Sigmoid colon (tissue), 4 donors: ENCODE data around the gene TCTA.

Source experiments
- POLR2A ChIP-seq, 2 donors: fragments of 450-650 bp; IDR thresholded peaks; one replicate each; pipeline ENCODE4 v1.6.1; 2016; ENCODE audit warnings: antibody characterized with exemption in 2 of 2, mild to moderate bottlenecking in 2 of 2, moderate library complexity in 2 of 2
- POLR2AphosphoS5 ChIP-seq, 4 donors: sonication (generic); formaldehyde crosslinking; IDR thresholded peaks; one replicate each; pipeline ENCODE4 v1.6.1; 2017; ENCODE audit warnings: antibody characterized with exemption in 4 of 4
- TF ChIP-seq, protein P1 (sequence below), 4 experiments: fragments of 450-650 bp in 3 of 4; fragments of 200-600 bp in 1 of 4; IDR thresholded peaks; one replicate each; pipeline ENCODE4 v1.5.1; 2016 to 2019; ENCODE audit warnings: antibody characterized with exemption in 4 of 4, mild to moderate bottlenecking in 3 of 4, moderate library complexity in 2 of 4

DNA sequence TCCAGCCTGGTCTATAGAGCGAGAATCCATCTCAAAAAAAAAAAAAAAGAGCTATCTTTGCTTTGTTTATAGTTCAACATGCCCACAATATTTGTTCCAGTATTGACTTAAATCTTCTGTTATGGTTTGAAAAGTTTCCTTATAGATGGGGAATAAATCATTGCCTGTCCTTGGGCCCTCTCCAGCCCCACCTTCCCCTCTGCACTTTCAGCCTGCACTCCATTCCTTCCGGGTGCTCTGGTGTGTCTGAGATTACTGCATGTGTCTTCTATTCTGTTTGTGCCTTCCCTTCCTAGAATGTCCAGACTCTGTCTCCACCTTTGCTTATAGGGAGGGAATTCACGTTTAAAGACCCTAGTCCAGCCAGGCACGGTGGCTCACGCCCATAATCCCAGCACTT is 28.8 kb upstream of the TCTA start:
- TF ChIP-seq, protein P1, sequence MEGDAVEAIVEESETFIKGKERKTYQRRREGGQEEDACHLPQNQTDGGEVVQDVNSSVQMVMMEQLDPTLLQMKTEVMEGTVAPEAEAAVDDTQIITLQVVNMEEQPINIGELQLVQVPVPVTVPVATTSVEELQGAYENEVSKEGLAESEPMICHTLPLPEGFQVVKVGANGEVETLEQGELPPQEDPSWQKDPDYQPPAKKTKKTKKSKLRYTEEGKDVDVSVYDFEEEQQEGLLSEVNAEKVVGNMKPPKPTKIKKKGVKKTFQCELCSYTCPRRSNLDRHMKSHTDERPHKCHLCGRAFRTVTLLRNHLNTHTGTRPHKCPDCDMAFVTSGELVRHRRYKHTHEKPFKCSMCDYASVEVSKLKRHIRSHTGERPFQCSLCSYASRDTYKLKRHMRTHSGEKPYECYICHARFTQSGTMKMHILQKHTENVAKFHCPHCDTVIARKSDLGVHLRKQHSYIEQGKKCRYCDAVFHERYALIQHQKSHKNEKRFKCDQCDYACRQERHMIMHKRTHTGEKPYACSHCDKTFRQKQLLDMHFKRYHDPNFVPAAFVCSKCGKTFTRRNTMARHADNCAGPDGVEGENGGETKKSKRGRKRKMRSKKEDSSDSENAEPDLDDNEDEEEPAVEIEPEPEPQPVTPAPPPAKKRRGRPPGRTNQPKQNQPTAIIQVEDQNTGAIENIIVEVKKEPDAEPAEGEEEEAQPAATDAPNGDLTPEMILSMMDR (IDR thresholded peaks at IDR 0.05), result no peak
- TF ChIP-seq POLR2A (IDR thresholded peaks at IDR 0.05) (no peak), POLR2AphosphoS5 (IDR thresholded peaks at IDR 0.05) (no peak)
